Fibroblast of lung (primary cell): ENCODE results near the gene PKHD1. TPM values are rescaled to one million over a fixed set of nuclear protein-coding genes. Genes with fewer than 3 reads are reported as not detected.

ENCODE experiments used
- DNase-seq, 2 donors: peaks; one replicate each; pipeline versions ENCODE4 v3.0.0 to v3.0.0-alpha.2; 2010; ENCODE audit warnings: low read depth in 2 of 2
- H2AFZ ChIP-seq: 2 replicates; pipeline ENCODE4 v1.5.1; 2012; ENCODE audit warnings: low read length, control low read depth, inconsistent platforms
- H3K27ac ChIP-seq: 2 replicates; pipeline ENCODE4 v1.5.1; 2011; ENCODE audit warnings: low read length, control low read depth; ENCODE audit not compliant: insufficient read depth
- H3K27me3 ChIP-seq: 2 replicates; pipeline ENCODE4 v1.5.1; 2011; ENCODE audit warnings: mild to moderate bottlenecking, low read length; ENCODE audit not compliant: control insufficient read depth, insufficient read depth
- H3K36me3 ChIP-seq: 2 replicates; pipeline ENCODE4 v1.5.1; 2011; ENCODE audit warnings: low read length; ENCODE audit not compliant: control insufficient read depth, insufficient read depth
- H3K4me1 ChIP-seq: 2 replicates; pipeline ENCODE4 v1.5.1; 2011; ENCODE audit warnings: low read length; ENCODE audit not compliant: control insufficient read depth, insufficient read depth; ENCODE audit errors: extremely low read depth
- H3K4me2 ChIP-seq: 2 replicates; pipeline ENCODE4 v1.5.1; 2011; ENCODE audit warnings: low read length, control low read depth; ENCODE audit not compliant: insufficient read depth; ENCODE audit errors: extremely low read depth
- H3K4me3 ChIP-seq, 4 experiments: fragments of 200-600 bp in 1 of 4; sonication (generic) in 1 of 4; replicated peaks in 1 of 4; 2 replicates each; pipeline ENCODE4 v1.5.1; 2011 to 2016; ENCODE audit warnings: low read length in 4 of 4, low read depth in 3 of 4, mild to moderate bottlenecking in 3 of 4, control low read depth in 2 of 4, inconsistent platforms in 1 of 4, mixed read lengths in 1 of 4; ENCODE audit not compliant: insufficient read depth in 1 of 4; ENCODE audit errors: control extremely low read depth in 1 of 4
- H3K79me2 ChIP-seq: 2 replicates; pipeline ENCODE4 v1.5.1; 2012; ENCODE audit warnings: mild to moderate bottlenecking, low read length, inconsistent platforms; ENCODE audit not compliant: control insufficient read depth, insufficient read depth
- H3K9ac ChIP-seq: 2 replicates; pipeline ENCODE4 v1.5.1; 2011; ENCODE audit warnings: mild to moderate bottlenecking, low read length, control low read depth; ENCODE audit not compliant: insufficient read depth
- H3K9me3 ChIP-seq: 2 replicates; pipeline ENCODE4 v1.5.1; 2012; ENCODE audit warnings: low read depth, low read length; ENCODE audit not compliant: control insufficient read depth, insufficient read depth
- H4K20me1 ChIP-seq: 2 replicates; pipeline ENCODE4 v1.5.1; 2011; ENCODE audit warnings: low read length; ENCODE audit not compliant: control insufficient read depth, insufficient read depth; ENCODE audit errors: extremely low read depth
- CTCF ChIP-seq, 2 donors: IDR thresholded peaks in 1 of 2; conservative IDR thresholded peaks in 1 of 2; 1 replicate in 1 of 2; 2 replicates in 1 of 2; pipeline ENCODE4 v1.5.1; 2011 to 2012; ENCODE audit warnings: low read length in 2 of 2, control low read depth in 1 of 2, inconsistent platforms in 1 of 2, low read depth in 1 of 2, mild to moderate bottlenecking in 1 of 2
- EZH2 ChIP-seq: IDR thresholded peaks from 2 replicates; pipeline ENCODE4 v1.5.1; 2012; ENCODE audit warnings: low read length, control low read depth, mild to moderate bottlenecking; ENCODE audit errors: missing control alignments
- polyA plus RNA-seq, 2 donors: library from polyadenylated mRNA; depleted of rRNA in 1 of 2; stranded (reverse) in 1 of 2; unstranded in 1 of 2; fragments of >200 nt; gene quantifications; 2 replicates each; pipeline ENCODE4 v1.2.1, GENCODE V29; 2011 to 2012; ENCODE audit warnings: missing spikeins in 1 of 2
- total RNA-seq: library from RNA; depleted of rRNA; stranded (reverse); fragments of >200 nt; gene quantifications from 2 replicates; pipeline ENCODE4 v1.2.1, GENCODE V29; 2014

The PKHD1 gene
- total and polyA plus RNA-seq, 2 donors (not counting 1 experiment from before 2014, with no cell fraction given), result not detected

- TF ChIP-seq EZH2 (no peak), CTCF (conservative IDR thresholded peaks at IDR 0.05 in 1 of 2, IDR thresholded peaks at IDR 0.05 in 1 of 2; ENCODE audit: low read depth in 1 of 2, low read length in 2 of 2) (no peak)
- DNase-seq, result no peak
- Histone ChIP-seq H3K4me2 (no peak overlapping the region), H3K9me3 (no peaks in the 10 kb centered on the region), H3K4me1 (no peaks in the 10 kb centered on the region), H2AFZ (no peak overlapping the region), H3K36me3 (no peaks in the 10 kb centered on the region), H3K27me3 (no peaks in the 10 kb centered on the region), H3K79me2 (no peaks in the 10 kb centered on the region), H3K27ac (no peak overlapping the region), H3K9ac (no peak overlapping the region), H3K4me3 (no peak overlapping the region), H4K20me1 (no peaks in the 10 kb centered on the region)
Measured at GRCh38 chr6:51720327-51720726, 367.1 kb downstream of the PKHD1 start.

- H2AFZ ChIP-seq, result no peak overlapping the region
- DNase-seq, result no peak
- no peaks in the 10 kb centered on the region for H3K79me2 ChIP-seq
Measured at GRCh38 chr6:51719297-51719696, 368.1 kb downstream of the PKHD1 start.

GRCh38 chr6:51718533-51718932 lies 368.9 kb downstream of the PKHD1 start:
- no peak overlapping the region for H3K4me3 ChIP-seq
- no peaks in the 10 kb centered on the region for H3K27me3 ChIP-seq
- no peak overlapping the region for H2AFZ ChIP-seq
- no peak overlapping the region for H3K9ac ChIP-seq
- H4K20me1 ChIP-seq, result no peaks in the 10 kb centered on the region
- DNase-seq, result no peak
- H3K4me2 ChIP-seq, result no peak overlapping the region
- no peaks in the 10 kb centered on the region for H3K4me1 ChIP-seq
- H3K36me3 ChIP-seq, result no peaks in the 10 kb centered on the region
- no peak for TF ChIP-seq EZH2
- TF ChIP-seq CTCF (conservative IDR thresholded peaks at IDR 0.05 in 1 of 2, IDR thresholded peaks at IDR 0.05 in 1 of 2; ENCODE audit: low read depth in 1 of 2, low read length in 2 of 2), result no peak
- no peaks in the 10 kb centered on the region for H3K9me3 ChIP-seq
- no peak overlapping the region for H3K27ac ChIP-seq
- H3K79me2 ChIP-seq, result no peaks in the 10 kb centered on the region

More at GRCh38 chr6:51719297-51719696, 368.1 kb downstream of the PKHD1 start:
- Histone ChIP-seq H3K27me3 (no peaks in the 10 kb centered on the region), H3K4me2 (no peak overlapping the region), H3K36me3 (no peaks in the 10 kb centered on the region), H3K9me3 (no peaks in the 10 kb centered on the region), H3K4me1 (no peaks in the 10 kb centered on the region), H4K20me1 (no peaks in the 10 kb centered on the region), H3K27ac (no peak overlapping the region), H3K4me3 (no peak overlapping the region), H3K9ac (no peak overlapping the region)
- TF ChIP-seq EZH2, result no peak
- TF ChIP-seq CTCF (conservative IDR thresholded peaks at IDR 0.05 in 1 of 2, IDR thresholded peaks at IDR 0.05 in 1 of 2; ENCODE audit: low read depth in 1 of 2, low read length in 2 of 2), result no peak
